Activated CD4-positive, alpha-beta T cell treated with anti-CD3 and anti-CD28 coated beads, Interleukin-2, amount 10 ng/mL, durations not matched to agents 7 days and 5 days (primary cell): ENCODE results near the gene SMDT1. TPM values are rescaled to one million over a fixed set of nuclear protein-coding genes. Genes with fewer than 3 reads are reported as not detected.
"Not testable (repeated sequence)": the region's sequence is repeated elsewhere in the genome, so short reads cannot be mapped to it uniquely, and the experiment has no call there.

ENCODE experiments used
- CTCF ChIA-PET: fragments of 350-600 bp; sonication (Branson Sonifier 250); formaldehyde crosslinking; loops from one replicate; lab custom pipeline; 2021; ENCODE audit warnings: antibody characterized with exemption; lab: Charles Lee
- POLR2A ChIA-PET: fragments of 350-600 bp; sonication (Branson Sonifier 250); formaldehyde crosslinking; loops from one replicate; lab custom pipeline; 2021; ENCODE audit warnings: antibody characterized with exemption; lab: Charles Lee
- DNase-seq: peaks from one replicate; pipeline ENCODE4 v3.0.0-alpha.2; 2020
- H3K27ac Mint-ChIP-seq: one replicate; pipeline ENCODE4 v1.8.0; 2021; ENCODE audit warnings: mild to moderate bottlenecking, moderate library complexity, mixed read lengths
- H3K27me3 Mint-ChIP-seq: one replicate; pipeline ENCODE4 v1.8.0; 2021; ENCODE audit warnings: mixed read lengths
- H3K36me3 Mint-ChIP-seq: one replicate; pipeline ENCODE4 v1.8.0; 2021; ENCODE audit warnings: low read depth, mixed read lengths
- H3K4me1 Mint-ChIP-seq: one replicate; pipeline ENCODE4 v1.8.0; 2021; ENCODE audit warnings: mixed read lengths
- H3K4me3 Mint-ChIP-seq: one replicate; pipeline ENCODE4 v1.8.0; 2021; ENCODE audit warnings: mild to moderate bottlenecking, moderate library complexity, mixed read lengths
- H3K9me3 Mint-ChIP-seq: one replicate; pipeline ENCODE4 v1.8.0; 2021; ENCODE audit warnings: mixed read lengths
- total RNA-seq, 2 experiments: library from RNA; stranded (reverse); gene quantifications; one replicate each; pipeline ENCODE4 v1.2.3, GENCODE V29; 2021

Gene SMDT1
- total RNA-seq, 2 experiments from 2014 or later = 62.4 to 95.6 TPM

DNA sequence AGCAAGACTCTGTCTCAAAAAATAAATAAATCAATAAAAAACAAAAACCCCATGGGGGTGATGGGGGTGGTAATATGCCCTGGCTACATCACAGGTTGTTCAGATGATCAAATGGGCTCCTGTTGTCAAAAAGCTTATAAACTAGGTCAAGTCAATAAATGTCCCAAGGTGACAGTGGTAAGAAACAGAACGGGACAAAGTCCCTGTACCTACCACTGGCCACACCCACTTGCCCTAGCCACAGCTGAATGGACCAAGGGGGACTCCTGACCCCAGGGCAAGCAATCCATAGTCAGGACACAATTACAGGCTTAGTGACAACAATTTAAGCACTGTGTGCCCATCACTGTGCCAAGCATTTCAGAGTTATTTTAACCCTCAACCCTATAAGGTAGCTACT is 14.9 kb upstream of the SMDT1 start:
- no peak overlapping the region for H3K4me3 Mint-ChIP-seq
- DNase-seq = no peak
- peaks cover 53% of the 10 kb centered on the region for H3K36me3 Mint-ChIP-seq
- H3K27ac Mint-ChIP-seq = no peak overlapping the region
- H3K27me3 Mint-ChIP-seq = no peaks in the 10 kb centered on the region
- POLR2A ChIA-PET = no interaction called here
- peaks cover 10% of the 10 kb centered on the region for H3K4me1 Mint-ChIP-seq
- H3K9me3 Mint-ChIP-seq = no peaks in the 10 kb centered on the region
- CTCF ChIA-PET = interaction anchor here (1.0 kb wide), 1 partner anchor 26 kb away, joined by 4 read pairs; the partner anchor contains the start of gene NDUFA6

DNA sequence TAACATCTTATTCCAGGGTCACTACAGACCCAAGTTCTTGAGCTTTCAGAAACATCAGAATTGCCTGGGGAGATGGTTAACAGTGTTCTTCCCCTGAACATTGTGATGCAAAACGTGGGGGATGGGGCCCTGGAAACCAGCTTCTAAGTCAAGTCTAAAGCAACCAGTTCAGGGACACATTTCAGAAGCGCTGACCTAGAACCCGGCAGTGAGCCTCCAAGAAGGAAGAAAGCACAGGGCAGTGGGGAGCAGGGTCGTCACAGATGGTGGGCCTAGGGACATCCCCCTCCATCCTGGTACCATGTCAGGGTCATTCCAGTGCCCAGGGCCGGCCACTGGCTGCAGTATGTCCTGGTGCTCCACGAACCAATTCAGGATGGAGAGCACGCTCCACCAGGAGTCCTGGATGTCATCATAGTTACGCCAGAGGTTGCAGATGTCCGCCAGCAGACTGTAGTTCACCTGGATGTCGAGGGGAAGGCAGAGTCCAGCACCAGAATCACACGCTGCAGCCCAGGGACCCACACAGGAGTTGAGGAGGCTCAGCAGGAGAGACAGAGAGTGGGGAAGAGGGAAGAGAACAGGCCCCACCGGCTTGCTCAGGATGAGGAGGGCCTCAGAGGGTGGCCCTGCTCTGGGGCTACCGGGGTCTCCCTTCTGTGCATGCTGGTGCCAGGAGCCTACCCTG is 13.9 kb upstream of the SMDT1 start:
- Mint-ChIP-seq H3K27ac (no peak overlapping the region), H3K4me1 (peaks cover 16% of the 10 kb centered on the region), H3K36me3 (peaks cover 44% of the 10 kb centered on the region), H3K4me3 (no peak overlapping the region), H3K27me3 (no peaks in the 10 kb centered on the region), H3K9me3 (no peaks in the 10 kb centered on the region)
- DNase-seq = no peak
- POLR2A ChIA-PET = no interaction called here
- CTCF ChIA-PET = interaction anchor here (0.6 to 1.0 kb wide), 2 partner anchors 25 to 102 kb away, joined by 3 to 4 read pairs; partner anchors contain the start of gene NDUFA6

DNA sequence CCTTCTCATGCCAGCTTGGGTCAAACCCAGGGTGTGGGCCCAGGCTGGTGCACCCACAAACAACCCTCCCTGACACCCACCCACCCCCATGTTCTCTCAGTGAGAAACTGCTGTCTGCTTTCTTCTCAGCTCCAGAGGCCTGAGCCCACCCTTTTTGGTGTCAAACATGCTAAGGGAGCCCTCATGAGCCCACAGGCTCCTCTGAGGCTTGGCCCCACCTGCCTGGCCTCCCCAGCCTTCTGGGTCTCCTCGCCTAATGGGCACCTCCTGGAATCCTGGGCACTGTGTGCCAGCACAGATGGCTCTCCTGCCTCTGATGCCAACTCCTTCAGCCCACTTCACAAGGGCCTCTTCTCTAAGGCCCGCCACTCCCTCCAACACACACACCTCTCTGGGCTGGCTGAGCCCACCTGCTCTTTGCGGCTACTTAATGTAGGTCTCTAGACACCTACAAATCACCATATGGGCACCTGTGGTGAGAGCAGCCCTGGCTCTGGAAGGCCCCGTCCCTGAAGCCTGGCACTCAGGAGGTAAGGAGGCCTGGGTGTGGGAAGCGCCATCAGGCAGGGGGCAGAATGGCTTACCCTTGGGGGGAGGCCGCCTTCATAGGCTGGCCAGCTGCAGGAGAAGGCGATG is 13.3 kb upstream of the SMDT1 start:
- ChIA-PET CTCF (interaction anchor here (0.6 kb wide), 1 partner anchor 33 kb away, joined by 3 read pairs; no protein-coding TSS in a partner anchor), POLR2A (no interaction called here)
- Mint-ChIP-seq H3K4me1 (peaks cover 23% of the 10 kb centered on the region), H3K36me3 (peaks cover 38% of the 10 kb centered on the region), H3K27me3 (no peaks in the 10 kb centered on the region), H3K27ac (no peak overlapping the region), H3K9me3 (no peaks in the 10 kb centered on the region), H3K4me3 (no peak overlapping the region)
- no peak for DNase-seq

GRCh38 chr22:42066937-42067336 is 12.6 kb upstream of the SMDT1 start:
- ChIA-PET POLR2A (no interaction called here), CTCF (interaction anchor here (0.6 kb wide), 1 partner anchor 32 kb away, joined by 3 read pairs; no protein-coding TSS in a partner anchor)
- Mint-ChIP-seq H3K9me3 (no peaks in the 10 kb centered on the region), H3K27me3 (no peaks in the 10 kb centered on the region), H3K4me1 (peaks cover 29% of the 10 kb centered on the region), H3K27ac (no peak overlapping the region), H3K36me3 (peaks cover 38% of the 10 kb centered on the region), H3K4me3 (no peak overlapping the region)
- no peak for DNase-seq

DNA sequence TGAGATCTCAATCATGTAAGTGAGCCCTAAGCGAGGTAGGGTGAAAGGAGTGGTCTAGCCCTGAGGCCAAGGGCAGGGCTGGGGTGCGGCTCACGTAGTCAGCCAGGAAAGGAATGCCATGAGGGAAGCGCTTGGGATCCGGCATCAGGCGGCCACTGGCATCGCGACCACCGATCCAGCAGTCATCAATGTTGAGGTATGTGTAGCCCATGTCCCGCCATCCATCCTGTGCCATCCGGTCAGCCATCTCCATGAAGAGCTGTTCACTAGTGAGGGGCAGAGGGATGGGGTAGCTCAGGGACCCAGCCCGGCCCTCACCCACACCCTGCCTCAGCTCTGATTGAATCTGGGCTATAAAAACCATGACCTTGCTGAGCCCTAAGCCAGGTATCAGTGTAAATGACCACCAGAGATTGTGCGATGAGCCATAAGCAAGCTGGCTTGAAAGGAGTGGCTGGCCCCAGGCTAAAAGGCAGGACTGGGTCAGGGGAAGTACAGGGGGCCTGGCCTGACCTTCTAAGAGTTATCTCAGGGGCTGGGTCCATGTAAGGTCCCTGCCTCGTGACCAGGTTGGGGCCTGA is 11.7 kb upstream of the SMDT1 start:
- Mint-ChIP-seq H3K27me3 (no peaks in the 10 kb centered on the region), H3K9me3 (no peaks in the 10 kb centered on the region), H3K27ac (no peak overlapping the region), H3K4me1 (peaks cover 33% of the 10 kb centered on the region), H3K4me3 (no peak overlapping the region), H3K36me3 (peaks cover 33% of the 10 kb centered on the region)
- CTCF ChIA-PET = interaction anchor here (1.2 kb wide), 1 partner anchor 22 kb away, joined by 3 read pairs; no protein-coding TSS in a partner anchor
- POLR2A ChIA-PET = no interaction called here
- DNase-seq = no peak

DNA sequence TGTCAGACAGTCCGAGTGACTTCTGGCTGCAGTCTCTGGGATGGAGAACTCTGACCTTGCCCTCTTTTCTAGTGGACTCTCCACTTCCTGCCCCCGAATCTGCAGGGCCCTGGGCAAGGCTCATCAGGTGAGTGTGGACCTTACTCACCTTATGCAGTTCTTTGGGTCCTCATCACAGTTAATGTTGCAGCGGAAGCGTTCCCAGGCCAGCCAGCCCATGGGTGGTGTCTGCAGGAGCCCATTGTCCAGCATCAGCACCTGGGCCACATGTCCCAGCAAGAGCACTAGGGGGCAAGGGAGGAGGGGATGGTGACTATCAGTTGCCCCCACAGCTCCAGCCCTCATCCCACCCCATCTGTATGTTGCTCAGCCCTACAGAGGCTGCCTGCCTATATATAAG is 11.2 kb upstream of the SMDT1 start:
- CTCF ChIA-PET = interaction anchor here (1.2 kb wide), 1 partner anchor 22 kb away, joined by 3 read pairs; no protein-coding TSS in a partner anchor
- H3K27ac Mint-ChIP-seq = no peak overlapping the region
- peaks cover 28% of the 10 kb centered on the region for H3K36me3 Mint-ChIP-seq
- no peaks in the 10 kb centered on the region for H3K27me3 Mint-ChIP-seq
- H3K4me1 Mint-ChIP-seq = peaks cover 37% of the 10 kb centered on the region
- H3K9me3 Mint-ChIP-seq = no peaks in the 10 kb centered on the region
- no peak for DNase-seq
- no peak overlapping the region for H3K4me3 Mint-ChIP-seq
- POLR2A ChIA-PET = no interaction called here

DNA sequence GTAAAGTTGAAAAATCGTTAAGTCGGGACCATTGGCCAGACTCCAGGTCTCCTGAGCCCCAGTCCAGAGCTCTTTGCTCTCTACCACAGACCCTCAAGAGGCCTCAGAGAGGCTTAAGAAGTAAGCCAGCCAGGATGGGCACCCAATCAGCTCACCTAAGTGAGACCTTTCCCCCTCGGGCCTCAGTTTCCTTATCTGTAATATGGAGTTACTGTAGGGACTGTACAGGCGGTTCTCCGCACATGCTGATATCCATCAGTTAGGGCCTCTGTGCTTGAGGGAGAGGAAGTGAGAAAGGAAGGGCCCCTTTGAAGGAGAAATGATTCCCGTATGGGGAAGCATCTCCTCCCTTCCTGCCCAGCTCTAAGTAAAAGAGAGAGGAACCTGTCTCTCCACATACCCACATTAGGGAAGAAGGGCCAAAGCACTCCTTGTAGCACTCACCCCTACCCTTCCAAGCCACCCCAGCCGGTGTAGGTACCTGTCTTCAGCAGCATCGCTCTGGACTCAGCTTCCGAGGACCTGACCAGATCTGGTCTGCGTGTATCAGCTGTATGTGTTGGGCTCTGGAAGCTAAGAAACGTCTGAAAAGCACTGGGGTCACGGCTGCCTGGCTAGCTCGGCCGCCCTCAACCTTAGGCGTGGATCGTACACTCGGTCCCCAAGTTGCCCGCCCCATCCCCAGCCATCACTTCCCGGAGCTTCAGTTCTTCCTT is 9.5 kb upstream of the SMDT1 start:
- DNase-seq = no peak
- Mint-ChIP-seq H3K4me1 (peaks cover 45% of the 10 kb centered on the region), H3K9me3 (no peaks in the 10 kb centered on the region), H3K4me3 (peak overlapping the region; percentile 87), H3K36me3 (peaks cover 20% of the 10 kb centered on the region), H3K27ac (peak overlapping the region; percentile 93), H3K27me3 (no peaks in the 10 kb centered on the region)
- ChIA-PET CTCF (interaction anchor here (1.1 to 2.1 kb wide), 4 partner anchors 9 to 112 kb away, joined by 3 to 10 read pairs (median 6); partner anchors contain the start of genes NDUFA6 and SMDT1), POLR2A (interaction anchor here (0.6 to 1.3 kb wide), 2 partner anchors 21 to 54 kb away, joined by 4 to 5 read pairs; partner anchors contain the start of gene NDUFA6)

GRCh38 chr22:42070517-42071422 is 8.7 kb upstream of the SMDT1 start, which contains the start of gene NAGA:
Gene NAGA, minus strand, starts transcription at chr22:42070812. Its CDS starts 515 bp downstream, at chr22:42070297.
- Mint-ChIP-seq H3K27ac (peak within 1 kb of the TSS; percentile 93), H3K9me3 (no peaks in the 10 kb centered on the region), H3K27me3 (no peaks in the 10 kb centered on the region), H3K4me1 (peaks cover 50% of the 10 kb centered on the region), H3K4me3 (peak within 1 kb of the TSS; percentile 87), H3K36me3 (peaks cover 15% of the 10 kb centered on the region)
- ChIA-PET CTCF (interaction anchor here (1.1 to 2.1 kb wide), 4 partner anchors 8 to 113 kb away, joined by 3 to 10 read pairs (median 6); partner anchors contain the start of genes NDUFA6 and SMDT1), POLR2A (interaction anchor here (1.3 kb wide), 1 partner anchor 20 kb away, joined by 5 read pairs; the partner anchor contains the start of gene NDUFA6)
- DNase-seq = peak; percentile 97

GRCh38 chr22:42071508-42071907 is 8.0 kb upstream of the SMDT1 start:
- Mint-ChIP-seq H3K4me1 (peaks cover 50% of the 10 kb centered on the region), H3K27ac (peak overlapping the region; percentile 93), H3K36me3 (peaks cover 12% of the 10 kb centered on the region), H3K4me3 (peak overlapping the region; percentile 87)
- CTCF ChIA-PET, H3K9me3 Mint-ChIP-seq, DNase-seq, H3K27me3 Mint-ChIP-seq: not testable (repeated sequence)
- POLR2A ChIA-PET = interaction anchor here (0.6 to 1.3 kb wide), 2 partner anchors 19 to 368 kb away, joined by 4 to 5 read pairs; partner anchors contain the start of gene NDUFA6

DNA sequence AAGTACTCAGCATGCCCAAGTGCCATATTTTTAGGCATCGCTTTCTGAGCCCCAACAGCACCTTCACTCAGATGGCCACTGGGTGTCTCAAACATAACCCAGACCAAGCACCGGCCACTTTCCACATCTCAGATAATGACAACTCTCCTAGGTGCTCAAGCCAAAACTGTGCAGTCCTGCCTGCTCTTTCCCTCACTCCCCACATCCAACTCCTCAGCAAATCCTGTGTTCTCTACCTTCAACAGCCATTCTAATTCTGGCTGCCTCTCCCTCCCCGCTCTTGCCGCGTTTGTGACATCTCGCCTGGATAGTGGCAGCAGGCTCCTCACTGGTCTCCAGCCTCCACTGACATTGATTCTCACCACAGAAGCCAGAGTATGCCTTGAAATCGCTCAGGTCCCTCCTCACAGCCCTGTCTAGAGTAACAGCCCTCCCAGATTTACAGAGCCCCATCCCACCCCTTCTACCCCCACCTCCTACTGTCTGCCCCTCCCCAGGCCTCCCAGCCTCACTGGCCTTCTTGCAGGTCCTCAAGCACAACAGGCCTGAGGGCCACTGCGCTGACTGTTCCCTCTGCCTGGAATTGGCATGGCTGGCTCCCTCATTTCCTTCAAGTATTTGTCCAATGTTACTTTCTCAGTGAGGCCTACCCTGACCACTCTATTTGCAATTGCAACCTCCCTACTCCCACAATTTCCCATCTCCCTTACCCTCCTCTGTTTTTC is 6.7 kb upstream of the SMDT1 start:
- Mint-ChIP-seq H3K36me3 (peaks cover 7% of the 10 kb centered on the region), H3K27me3 (no peaks in the 10 kb centered on the region), H3K4me3 (peak overlapping the region; percentile 49), H3K9me3 (no peaks in the 10 kb centered on the region), H3K4me1 (peaks cover 48% of the 10 kb centered on the region), H3K27ac (peak overlapping the region; percentile 62)
- no peak for DNase-seq
- ChIA-PET CTCF (no interaction called here), POLR2A (no interaction called here)

GRCh38 chr22:42073621-42074041 is 5.9 kb upstream of the SMDT1 start:
- peak overlapping the region; percentile 49 for H3K4me3 Mint-ChIP-seq
- H3K4me1 Mint-ChIP-seq = peaks cover 50% of the 10 kb centered on the region
- peaks cover 3% of the 10 kb centered on the region for H3K36me3 Mint-ChIP-seq
- CTCF ChIA-PET = interaction anchor here (1.0 kb wide), 1 partner anchor 11 kb away, joined by 3 read pairs; no protein-coding TSS in a partner anchor
- POLR2A ChIA-PET = no interaction called here
- H3K27me3 Mint-ChIP-seq = no peaks in the 10 kb centered on the region
- no peak for DNase-seq
- H3K9me3 Mint-ChIP-seq = no peaks in the 10 kb centered on the region
- H3K27ac Mint-ChIP-seq = peak overlapping the region; percentile 83
